T-helper 1 cell (primary cell): ENCODE measurements around the gene TCF23.
"Not testable (repeated sequence)": the region's sequence is repeated elsewhere in the genome, so short reads cannot be mapped to it uniquely, and the experiment has no call there.

Source experiments
- DNase-seq, 5 donors: peaks; one replicate each; pipeline ENCODE4 v3.0.0-alpha.2; 2012 to 2020

TCF23 gene

GRCh38 chr2:27155069-27155520, 6.3 kb downstream of the TCF23 start:
- no peak for DNase-seq

GRCh38 chr2:27158468-27158867, 9.7 kb downstream of the TCF23 start:
- no peak for DNase-seq

GRCh38 chr2:27159271-27159670, 10.5 kb downstream of the TCF23 start:
- DNase-seq = no peak

- no peak for DNase-seq
Measured at GRCh38 chr2:27160191-27160590, 11.4 kb downstream of the TCF23 start.

GRCh38 chr2:27162151-27163121, 13.6 kb downstream of the TCF23 start:
- no peak for DNase-seq

- no peak for DNase-seq
Measured at GRCh38 chr2:27164960-27165763, 16.4 kb downstream of the TCF23 start.

- no peak for DNase-seq
Measured at GRCh38 chr2:27170581-27171337, 22.0 kb downstream of the TCF23 start.

GRCh38 chr2:27171351-27171848, 22.6 kb downstream of the TCF23 start:
- DNase-seq = no peak

GRCh38 chr2:27174638-27175037, 25.8 kb downstream of the TCF23 start:
- DNase-seq = no peak

GRCh38 chr2:27175330-27175729, 26.5 kb downstream of the TCF23 start:
- no peak for DNase-seq

- DNase-seq = not testable (repeated sequence)
Measured at GRCh38 chr2:27175781-27176180, 27.0 kb downstream of the TCF23 start.

- no peak for DNase-seq
Measured at GRCh38 chr2:27177441-27178351, 28.9 kb downstream of the TCF23 start.

GRCh38 chr2:27178469-27178868, 29.7 kb downstream of the TCF23 start:
- DNase-seq = no peak

GRCh38 chr2:27179344-27180000, 30.7 kb downstream of the TCF23 start:
- DNase-seq = no peak

- no peak for DNase-seq
Measured at GRCh38 chr2:27182346-27182745, 33.5 kb downstream of the TCF23 start.

GRCh38 chr2:27184115-27184514, 35.3 kb downstream of the TCF23 start:
- DNase-seq = no peak

- no peak for DNase-seq
Measured at GRCh38 chr2:27185331-27186026, 36.7 kb downstream of the TCF23 start.

GRCh38 chr2:27186613-27187345, 38.0 kb downstream of the TCF23 start:
- no peak for DNase-seq

- no peak for DNase-seq
Measured at GRCh38 chr2:27189989-27190388, 41.2 kb downstream of the TCF23 start.
